Heart right ventricle (tissue), 16 donors: Measurements from ENCODE around the gene PRKAR2B. TPM values are rescaled to one million over a fixed set of nuclear protein-coding genes. Genes with fewer than 3 reads are reported as not detected.

Experiments used
- ATAC-seq, 8 donors: fragments of 200-7000 bp; cut with Tn5 transposase; one replicate each; pipeline ENCODE4 v1.9.1; 2020; ENCODE audit warnings: mild to moderate bottlenecking in 8 of 8, moderate library complexity in 8 of 8, moderate number of reproducible peaks in 1 of 8
- DNase-seq, 2 donors: peaks; one replicate each; pipeline ENCODE4 v3.0.0-alpha.2; 2020
- H3K27ac ChIP-seq, 10 donors: fragments of 200-600 bp; sonication (generic) in 2 of 10; one replicate each; pipeline versions ENCODE4 v1.5.0 to v1.8.0; 2020 to 2022; ENCODE audit warnings: mild to moderate bottlenecking in 3 of 10
- H3K27me3 ChIP-seq, 7 donors: fragments of 200-600 bp; one replicate each; pipeline ENCODE4 v1.8.0; 2021 to 2022; ENCODE audit warnings: mild to moderate bottlenecking in 2 of 7
- H3K36me3 ChIP-seq, 9 donors: fragments of 200-600 bp; sonication (generic) in 1 of 9; one replicate each; pipeline versions ENCODE4 v1.5.0 to v1.8.0; 2020 to 2022; ENCODE audit warnings: mild to moderate bottlenecking in 2 of 9
- H3K4me1 ChIP-seq, 9 donors: fragments of 200-600 bp; sonication (generic) in 1 of 9; one replicate each; pipeline versions ENCODE4 v1.5.0 to v1.8.0; 2020 to 2022; ENCODE audit warnings: mild to moderate bottlenecking in 4 of 9
- H3K4me3 ChIP-seq, 10 donors: fragments of 200-600 bp; sonication (generic) in 2 of 10; one replicate each; pipeline versions ENCODE4 v1.5.0 to v1.8.0; 2020 to 2022; ENCODE audit warnings: mild to moderate bottlenecking in 7 of 10, moderate library complexity in 2 of 10
- H3K9me3 ChIP-seq, 11 donors: fragments of 200-600 bp in 10 of 11; sonication (generic) in 2 of 11; one replicate each; pipeline versions ENCODE4 v1.5.0 to v1.8.0; 2013 to 2022; ENCODE audit warnings: mild to moderate bottlenecking in 2 of 11, control low read depth in 1 of 11, moderate library complexity in 1 of 11
- CTCF ChIP-seq, 9 donors: fragments of 200-600 bp; sonication (generic) in 2 of 9; IDR thresholded peaks; one replicate each; pipeline versions ENCODE4 v1.5.0 to v1.8.0; 2021 to 2022; ENCODE audit warnings: antibody characterized with exemption in 9 of 9, mild to moderate bottlenecking in 5 of 9, moderate library complexity in 1 of 9
- WGBS, 2 donors: extraction: QIAGEN DNeasy Blood & Tissue Kit; methylation state at CpG; one replicate each; pipeline ENCODE4 v1.1.7; 2013; ENCODE audit warnings: inconsistent platforms in 1 of 2; 5-methylcytosine and 5-hydroxymethylcytosine counted together
- intact Hi-C, 10 donors: fragments of 100-400 bp; cut with DNase I; formaldehyde crosslinking; loops; one replicate each; pipeline versions ENCODE4 v1.11.1 to v1.14.2; 2022
- polyA plus RNA-seq, 2 donors: library from polyadenylated mRNA; stranded (reverse); fragments of 200-250 nt; gene quantifications; one replicate each; pipeline ENCODE4 v1.2.3, GENCODE V29; 2013
- total RNA-seq, 10 donors: library from RNA; stranded (reverse); fragmentation: NEBNext Ultra II Directional in 3 of 10; extraction: Animal tissue kit (Norgen Biotek cat#: 25700) in 3 of 10; gene quantifications; one replicate each; pipeline versions ENCODE4 v1.2.1 to v1.2.4, GENCODE V29; 2021 to 2023
- donor health status: Arrhythmogenic right ventricular cardiomyopathy.
- donor health status: ischemic (EF 13 %, LVEDD 7.1; RV severe dilation, severe dysfunction).
- donor health status: healthy with polysubstance abuse.
- donor health status: DM: no; HTN: yes; CAD: no.
- donor health status: DM: no; HTN: no; CAD: no.
- donor health status: ischemic (EF 25% LVEDD 6.9; RV normal size, moderate dysfunction).
- donor health status: ischemic (EF 25% LVEDD 5.7; RV mildly dilated, moderate dysfunction).
- donor health status: healthy.
- donor health status: DM: yes; HTN: yes; CAD: no.
- donor health status: Ischemic cardiomyopathy.
- donor health status: ischemic (EF 35%, LVEDD 5.7; RV mildly dilated, moderate dysfunction).
- donor health status: nonischemic (EF 11% LVEDD 7.7; RV severe dilation, severe dysfunction).
- donor health status: DM: yes; HTN: yes; CAD: no.
- donor health status: PGD.
- donor health status: ischemic (EF 29% LVEDD 5.4; RV normal size, mild dysfunction).
- donor health status: nonischemic (EF 23%, LVEDD 6.1; RV moderate dilation, normal function).

Gene PRKAR2B
- total and polyA plus RNA-seq, 12 donors, result 5.4 to 42.5 (median 24.6) TPM

GRCh38 chr7:107043491-107043890 lies 1.0 kb upstream of the PRKAR2B start:
- intact Hi-C loops, result loop anchor here in 3 of 10 donors (10.0 kb wide), 4 partner anchors 59 to 101 kb away; no protein-coding TSS in a partner anchor
- H3K27ac ChIP-seq, result peak overlapping the region in 7 of 10 donors; percentile 76 to 90 (median 87)

GRCh38 chr7:107043921-107044346 lies 571 bp upstream of the PRKAR2B start:
- Histone ChIP-seq H3K27ac (peak overlapping the region; percentile 38 to 90 (median 84)), H3K4me1 (peaks cover 0 to 31% (median 18%) of the 10 kb centered on the region in 9 donors), H3K36me3 (no peaks in the 10 kb centered on the region), H3K27me3 (peaks cover 0 to 8% (median 0%) of the 10 kb centered on the region in 7 donors), H3K9me3 (peaks cover 0 to 3% (median 0%) of the 10 kb centered on the region in 11 donors), H3K4me3 (peak overlapping the region; percentile 55 to 97 (median 86))
- 15 to 24% methylated on average over 6 of the region's 6 CpGs for WGBS, 2 donors
- DNase-seq, result no peak
- TF ChIP-seq CTCF (IDR thresholded peaks at IDR 0.05), result no peak
- ATAC-seq, result peak in 3 of 8 donors; percentile 4 to 22 (median 4)
- intact Hi-C loops, result loop anchor here in 4 of 10 donors (1.0 to 10.0 kb wide), 5 partner anchors 59 to 124 kb away; no protein-coding TSS in a partner anchor

More at GRCh38 chr7:107043491-107043890, 1.0 kb upstream of the PRKAR2B start:
- TF ChIP-seq CTCF (IDR thresholded peaks at IDR 0.05), result no peak
- 44 to 52% methylated on average over 4 of the region's 4 CpGs for WGBS, 2 donors
- H3K4me1 ChIP-seq, result peaks cover 0 to 31% (median 18%) of the 10 kb centered on the region in 9 donors
- peaks cover 0 to 3% (median 0%) of the 10 kb centered on the region in 11 donors for H3K9me3 ChIP-seq
- H3K36me3 ChIP-seq, result no peaks in the 10 kb centered on the region
- ATAC-seq (no peak), DNase-seq (no peak)
- peaks cover 0 to 8% (median 0%) of the 10 kb centered on the region in 7 donors for H3K27me3 ChIP-seq
- peak overlapping the region in 2 of 10 donors; percentile 94 to 97 for H3K4me3 ChIP-seq

DNA sequence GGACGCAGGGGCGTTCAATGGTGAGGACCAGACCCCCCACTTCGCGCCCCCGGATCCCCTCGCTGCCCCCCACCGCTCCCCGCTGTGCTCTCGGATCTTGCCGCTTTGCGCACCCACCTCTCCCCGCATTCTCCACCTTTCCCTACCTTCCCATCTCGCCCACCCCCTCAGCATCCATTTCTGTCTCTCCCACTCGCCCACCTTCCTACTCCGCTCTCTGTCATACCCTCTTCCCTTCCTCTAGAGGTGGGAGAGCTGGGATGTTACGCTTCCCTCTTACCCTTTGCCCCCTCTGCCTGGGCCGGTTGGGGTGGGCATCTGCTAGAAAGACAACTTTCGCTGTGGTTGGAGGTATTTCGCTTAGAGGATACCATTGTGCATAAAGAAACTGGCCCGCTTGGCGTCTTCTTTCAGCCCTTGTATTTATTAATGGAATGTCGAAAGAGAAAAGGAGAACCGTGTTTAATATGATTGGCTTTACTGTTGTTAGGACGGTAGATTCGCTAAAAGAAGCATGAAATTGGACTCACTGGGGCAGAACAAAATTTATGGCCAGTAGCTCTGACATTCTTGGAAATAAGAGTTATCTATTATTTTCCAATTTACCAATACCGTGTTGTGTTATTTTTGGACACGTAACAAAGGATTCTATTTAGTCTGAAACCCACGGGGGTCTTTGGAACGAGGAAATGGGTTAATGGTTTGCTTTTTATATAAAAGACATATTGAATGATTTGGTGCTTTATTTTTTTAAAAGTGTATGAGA lies 873 bp downstream of the PRKAR2B start:
- ATAC-seq (peak in 6 of 8 donors; percentile 8 to 60 (median 30)), DNase-seq (no peak)
- Histone ChIP-seq H3K4me1 (peaks cover 0 to 28% (median 18%) of the 10 kb centered on the region in 9 donors), H3K4me3 (peak overlapping the region; percentile 79 to 97 (median 86)), H3K27me3 (peaks cover 0 to 8% (median 0%) of the 10 kb centered on the region in 7 donors), H3K27ac (peak overlapping the region; percentile 38 to 90 (median 58)), H3K9me3 (peaks cover 0 to 3% (median 0%) of the 10 kb centered on the region in 11 donors), H3K36me3 (no peaks in the 10 kb centered on the region)
- 1 to 2% methylated on average over 27 to 29 of the region's 29 CpGs for WGBS, 2 donors
- TF ChIP-seq CTCF (IDR thresholded peaks at IDR 0.05), result no peak
- intact Hi-C loops, result loop anchor here in 3 of 10 donors (10.0 kb wide), 4 partner anchors 61 to 101 kb away; no protein-coding TSS in a partner anchor

GRCh38 chr7:107045980-107046379 lies 1.5 kb downstream of the PRKAR2B start:
- TF ChIP-seq CTCF (IDR thresholded peaks at IDR 0.05), result no peak
- DNase-seq (no peak), ATAC-seq (no peak)
- Histone ChIP-seq H3K36me3 (no peaks in the 10 kb centered on the region), H3K4me3 (peak overlapping the region in 9 of 10 donors; percentile 79 to 97 (median 86)), H3K27ac (no peak overlapping the region), H3K27me3 (peaks cover 0 to 8% (median 0%) of the 10 kb centered on the region in 7 donors), H3K4me1 (peaks cover 0 to 28% (median 18%) of the 10 kb centered on the region in 9 donors), H3K9me3 (peaks cover 0 to 3% (median 0%) of the 10 kb centered on the region in 11 donors)
- 82 to 87% methylated on average over 1 of the region's 1 CpG for WGBS, 2 donors
- intact Hi-C loops, result loop anchor here in 3 of 10 donors (10.0 kb wide), 4 partner anchors 61 to 101 kb away; no protein-coding TSS in a partner anchor
